GM19023 (cell line): ENCODE data around the gene GPRASP2.
"Not testable (repeated sequence)": the region's sequence is repeated elsewhere in the genome, so short reads cannot be mapped to it uniquely, and the experiment has no call there.

Experiments used
- ATAC-seq: cut with Tn5 transposase; IDR thresholded peaks from one replicate; pipeline ENCODE4 v1.9.1; 2021; ENCODE audit warnings: mild to moderate bottlenecking, moderate library complexity; ENCODE audit not compliant: unreplicated experiment

Gene GPRASP2

DNA sequence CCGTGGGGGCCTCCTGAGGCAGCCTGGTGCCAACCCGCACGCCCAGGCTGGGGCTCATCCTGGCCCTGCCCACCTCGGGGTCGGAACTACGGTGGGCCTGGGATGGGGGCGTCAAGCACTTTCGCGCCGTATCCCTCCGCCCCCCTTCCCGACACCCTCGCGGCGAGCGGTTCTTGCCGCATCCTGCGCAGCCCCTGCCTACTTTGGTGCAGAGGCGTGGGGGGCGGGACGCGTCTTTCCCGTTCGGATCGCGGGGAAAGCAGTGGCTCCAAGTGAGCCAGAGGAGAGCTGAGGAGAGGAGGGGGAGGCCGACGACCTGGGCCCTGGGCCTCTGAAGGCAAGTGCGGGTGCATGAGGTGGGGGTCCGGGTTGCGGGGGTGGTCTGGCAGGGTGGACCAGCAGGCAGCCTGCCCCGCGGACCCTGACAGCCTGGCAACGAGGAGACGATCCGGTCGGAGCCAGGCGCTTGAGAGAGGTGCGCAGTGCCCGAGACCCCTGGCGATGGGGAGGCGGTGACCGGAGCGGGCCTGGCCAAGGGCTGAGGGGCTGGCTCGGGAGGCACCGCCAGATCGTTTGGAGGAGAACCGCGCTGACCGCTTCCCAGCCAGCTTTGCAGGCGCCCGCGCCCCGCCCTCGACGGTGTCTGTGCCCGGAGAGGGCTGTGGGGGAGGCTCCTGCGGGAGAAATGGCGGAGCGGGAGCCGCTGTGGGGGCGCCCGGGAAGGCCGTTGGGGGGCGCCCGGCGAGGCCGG, at the start of gene GPRASP2:
GPRASP2 (plus strand) TSS at position 233 of the 751 bp plus-strand sequence. CDS start 2,422 bp downstream, outside the sequence.
- ATAC-seq, result no peak

- ATAC-seq, result not testable (repeated sequence)
These were observed 48.4 kb upstream of the GPRASP2 start for GRCh38 chrX:102663820-102664219.

GRCh38 chrX:102667034-102667433, 45.2 kb upstream of the GPRASP2 start:
- ATAC-seq, result not testable (repeated sequence)

DNA sequence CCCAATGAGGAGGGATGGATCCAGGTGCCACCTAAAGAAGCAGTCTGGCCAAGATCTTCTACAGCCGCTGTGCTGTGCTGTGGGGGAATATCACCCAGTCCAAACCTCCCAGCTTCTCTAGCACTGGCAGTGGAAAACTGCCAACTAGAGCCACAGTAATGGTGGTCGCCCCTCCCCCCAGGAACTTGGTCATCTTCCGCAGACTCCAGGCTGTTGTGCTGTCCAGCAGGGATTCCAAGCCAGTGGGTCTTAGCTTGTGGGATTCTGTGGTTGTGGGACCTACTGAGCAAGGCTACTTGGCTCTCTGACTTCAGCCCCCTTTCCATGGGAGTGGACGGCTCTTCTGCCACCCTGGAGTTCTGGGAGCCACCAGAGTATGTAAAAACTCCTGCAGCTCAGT, 42.7 kb upstream of the GPRASP2 start:
- no peak for ATAC-seq

DNA sequence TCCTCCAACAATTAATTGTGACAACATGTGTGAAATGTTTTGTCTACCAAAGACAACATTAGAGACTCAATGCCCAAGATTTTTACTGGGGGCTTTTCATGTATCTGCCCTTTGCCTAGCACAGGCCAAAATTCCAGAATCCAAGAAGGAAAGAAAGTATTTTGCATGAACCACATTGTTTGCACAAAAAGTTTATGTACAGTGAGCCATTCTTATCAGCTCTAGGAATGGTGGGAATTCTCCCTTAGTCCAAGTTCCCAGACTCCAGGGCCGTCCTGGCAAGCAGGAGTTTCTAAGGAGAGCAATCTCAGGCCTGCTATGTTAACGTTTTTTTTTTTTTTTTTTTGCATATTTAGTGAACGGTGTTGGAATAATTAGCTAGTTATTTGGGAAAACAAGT, 39.4 kb upstream of the GPRASP2 start:
- ATAC-seq, result no peak

DNA sequence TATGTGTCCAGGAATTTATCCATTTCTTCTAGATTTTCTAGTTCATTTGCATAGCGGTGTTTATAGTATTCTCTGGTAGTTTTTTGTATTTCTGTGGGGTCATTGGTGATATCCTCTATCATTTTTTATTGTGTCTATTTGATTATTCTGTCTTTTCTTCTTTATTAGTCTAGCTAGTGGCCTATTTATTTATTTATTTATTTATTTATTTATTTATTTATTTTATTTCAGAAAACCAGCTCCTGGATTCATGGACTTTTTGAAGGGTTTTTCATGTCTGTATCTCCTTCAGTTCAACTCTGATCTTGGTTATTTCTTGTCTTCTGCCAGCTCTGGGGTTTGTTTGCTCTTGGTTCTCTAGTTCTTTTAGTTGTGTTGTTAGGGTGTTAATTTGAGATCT, 34.8 kb upstream of the GPRASP2 start:
- not testable (repeated sequence) for ATAC-seq

- no peak for ATAC-seq
These were observed 27.3 kb upstream of the GPRASP2 start for GRCh38 chrX:102684772-102685520.

DNA sequence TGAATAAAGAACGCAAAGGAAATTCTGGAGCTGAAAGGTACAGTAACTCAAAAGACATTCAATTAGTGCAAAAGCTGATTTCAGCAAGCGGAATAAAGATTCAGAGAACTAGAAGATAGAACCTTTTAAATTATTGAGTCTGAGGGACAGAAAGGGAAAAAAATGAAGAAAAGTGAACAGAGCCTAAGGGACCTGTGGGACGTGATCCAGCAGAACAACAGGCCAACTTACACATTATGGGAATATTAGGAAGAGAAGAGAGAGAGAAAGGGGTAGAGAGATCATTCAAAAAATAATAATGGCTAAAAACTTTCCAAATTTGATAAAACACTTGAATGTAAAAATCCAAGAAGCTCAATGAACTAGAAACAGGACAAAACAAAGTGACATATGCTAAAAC, 17.5 kb upstream of the GPRASP2 start:
- no peak for ATAC-seq

- no peak for ATAC-seq
These were observed 15.9 kb upstream of the GPRASP2 start for GRCh38 chrX:102696306-102696705.

DNA sequence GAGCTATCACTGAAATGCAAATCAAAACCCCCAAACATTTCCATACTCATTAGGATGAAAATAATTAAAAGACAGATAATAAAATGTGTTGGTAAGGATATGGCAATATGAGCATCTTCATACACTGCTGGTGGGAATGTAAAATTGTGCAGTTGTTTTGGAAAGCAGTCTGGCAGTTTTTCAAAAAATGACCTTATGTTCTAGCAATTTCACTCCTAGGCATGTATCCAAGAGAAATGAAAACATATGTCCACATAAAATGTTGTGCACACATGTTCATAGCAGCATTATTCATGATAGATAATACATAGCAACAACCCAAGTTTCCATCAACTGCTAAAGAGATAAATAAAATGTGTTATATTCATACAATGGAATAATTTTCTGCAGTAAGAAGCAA, 14.8 kb upstream of the GPRASP2 start:
- no peak for ATAC-seq

DNA sequence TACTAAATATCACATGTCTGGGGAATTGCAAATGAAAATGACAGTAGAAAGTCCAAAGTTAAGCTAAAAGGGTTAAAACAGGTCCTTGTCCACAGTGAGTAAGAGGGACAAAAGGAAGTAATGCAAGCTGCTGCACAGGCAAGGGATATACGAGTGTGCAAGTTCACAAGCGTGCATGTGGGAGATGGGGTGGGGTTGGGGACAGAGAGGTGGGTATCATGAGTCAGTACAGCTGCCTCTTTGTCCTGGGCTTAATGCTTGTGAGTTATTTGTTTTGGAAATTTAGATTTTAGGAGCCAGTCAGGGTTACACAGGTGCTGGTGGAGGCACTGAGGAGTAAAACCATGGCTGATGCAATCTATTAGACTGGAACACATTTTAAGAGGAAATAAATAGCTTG, 3.3 kb upstream of the GPRASP2 start:
- ATAC-seq, result no peak

DNA sequence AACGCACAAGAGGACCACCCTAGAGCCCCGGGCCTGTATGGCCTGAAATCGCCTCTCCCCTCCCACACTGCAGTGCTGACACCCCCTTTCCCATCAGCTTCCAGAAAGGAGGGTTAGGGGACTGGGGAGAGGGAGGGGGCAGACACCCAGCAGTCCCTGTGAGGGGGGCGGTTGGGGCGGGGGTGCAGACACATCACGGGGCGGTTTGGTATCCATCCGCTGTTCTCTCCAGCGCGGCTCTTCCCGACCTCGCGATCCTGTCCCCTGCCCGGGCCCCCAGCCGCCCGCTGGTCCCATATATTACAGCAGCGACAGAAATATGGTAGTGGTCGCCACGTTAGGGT, 404 bp upstream of the GPRASP2 start:
- ATAC-seq, result no peak

DNA sequence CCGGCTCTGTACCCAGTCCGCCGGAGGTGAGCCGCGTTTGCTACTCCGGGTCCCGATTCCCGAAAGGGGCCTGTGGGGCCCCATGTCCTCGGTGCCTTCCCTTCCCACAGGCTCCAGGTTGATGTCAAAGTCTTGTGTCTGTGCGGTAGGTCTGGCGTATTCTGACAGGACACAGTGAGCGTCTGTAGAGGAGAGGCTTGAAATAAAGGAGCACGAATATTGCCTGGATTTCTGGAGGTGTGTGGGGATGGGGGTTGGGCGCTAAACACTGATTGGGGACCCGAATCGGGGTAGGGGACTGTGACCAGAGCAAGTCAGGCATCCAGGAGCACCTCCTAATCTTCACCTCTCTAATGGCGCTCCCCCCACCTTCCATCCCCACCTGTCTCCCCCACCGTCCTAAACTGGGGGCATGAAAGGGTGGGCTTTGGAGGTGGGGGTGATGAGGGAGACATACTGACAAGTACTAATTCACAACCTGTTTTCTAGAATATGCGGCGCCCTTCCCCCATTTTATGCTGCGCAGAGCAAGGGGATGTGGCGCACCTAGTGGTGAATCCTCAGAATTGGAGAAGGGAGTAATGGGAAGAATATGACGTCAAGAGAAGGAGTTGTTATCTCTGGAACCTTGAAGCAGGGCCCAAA, 855 bp downstream of the GPRASP2 start:
- ATAC-seq, result no peak

GRCh38 chrX:102714994-102715393, 2.7 kb downstream of the GPRASP2 start:
- no peak for ATAC-seq

DNA sequence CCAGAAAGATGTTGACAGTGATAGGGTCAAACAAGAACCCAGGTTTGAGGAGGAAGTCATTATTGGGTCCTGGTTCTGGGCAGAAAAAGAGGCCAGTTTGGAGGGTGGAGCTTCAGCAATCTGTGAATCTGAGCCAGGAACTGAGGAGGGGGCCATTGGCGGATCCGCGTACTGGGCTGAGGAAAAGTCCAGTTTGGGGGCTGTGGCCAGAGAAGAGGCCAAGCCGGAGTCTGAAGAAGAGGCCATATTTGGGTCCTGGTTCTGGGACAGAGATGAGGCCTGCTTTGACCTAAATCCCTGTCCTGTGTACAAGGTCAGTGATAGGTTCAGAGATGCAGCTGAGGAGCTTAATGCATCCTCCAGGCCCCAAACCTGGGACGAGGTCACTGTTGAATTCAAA, 3.7 kb downstream of the GPRASP2 start:
- no peak for ATAC-seq

- ATAC-seq, result peak; percentile 89
These were observed 8.3 kb downstream of the GPRASP2 start, which contains the start of gene GPRASP3 for GRCh38 chrX:102720237-102721168. Gene GPRASP3 (plus strand): TSS chrX:102720743. CDS start chrX:102748996, 28,253 bp downstream.

DNA sequence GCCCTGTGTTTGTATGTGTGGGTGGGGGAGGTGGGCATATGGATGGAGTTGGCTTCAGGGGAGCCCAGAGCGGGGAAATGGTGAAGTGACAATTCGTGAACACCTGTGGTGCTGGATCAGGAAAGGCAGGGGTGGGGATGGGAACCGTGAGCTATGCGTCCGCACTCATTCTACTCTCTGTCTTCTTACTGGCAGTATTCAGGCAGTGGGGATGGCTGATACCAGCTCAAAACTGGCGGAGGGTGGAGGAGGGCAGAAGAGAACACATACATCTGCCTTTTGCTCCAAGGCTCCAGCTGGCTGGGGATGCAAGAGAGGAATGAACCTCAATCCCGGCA, 8.9 kb downstream of the GPRASP2 start:
- not testable (repeated sequence) for ATAC-seq

DNA sequence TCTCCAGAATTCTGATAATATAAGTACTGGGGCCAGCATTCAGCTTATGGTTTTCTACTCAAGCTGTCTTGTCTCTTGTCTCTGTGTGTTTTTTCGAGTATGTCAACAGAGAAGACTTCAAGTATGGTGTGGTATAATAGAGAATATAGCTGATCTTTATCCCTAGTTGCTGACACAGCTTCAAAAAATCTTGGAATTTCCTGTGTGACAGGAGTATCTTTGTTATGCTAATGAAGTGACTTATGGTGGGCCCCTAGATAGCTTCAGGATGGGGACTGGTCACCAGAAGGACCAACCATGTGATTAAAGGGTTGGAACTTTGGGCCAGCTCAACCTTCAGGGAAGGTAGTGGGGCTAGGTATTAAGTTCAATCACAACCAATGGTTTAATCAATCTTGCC, 11.2 kb downstream of the GPRASP2 start:
- no peak for ATAC-seq

GRCh38 chrX:102727761-102728160, 15.5 kb downstream of the GPRASP2 start:
- no peak for ATAC-seq

DNA sequence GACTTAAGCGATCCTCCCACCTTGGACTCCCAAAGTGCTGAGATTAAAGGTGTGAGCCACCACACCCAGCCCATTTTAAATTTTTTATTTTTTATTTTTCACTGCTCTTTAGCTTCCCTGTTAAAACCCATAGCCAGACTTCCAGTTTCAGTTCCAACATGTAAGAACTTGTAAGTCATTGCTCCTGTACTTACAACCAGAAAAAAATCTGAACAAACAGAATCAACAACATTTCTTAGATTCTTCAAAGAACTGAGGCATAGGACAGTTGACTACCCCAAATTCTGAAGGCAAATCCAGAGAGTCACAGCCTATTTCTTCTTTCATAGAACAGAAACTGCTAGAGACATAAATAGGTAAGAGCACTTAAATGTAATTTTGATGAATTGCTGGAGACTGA, 16.4 kb downstream of the GPRASP2 start:
- ATAC-seq, result no peak

DNA sequence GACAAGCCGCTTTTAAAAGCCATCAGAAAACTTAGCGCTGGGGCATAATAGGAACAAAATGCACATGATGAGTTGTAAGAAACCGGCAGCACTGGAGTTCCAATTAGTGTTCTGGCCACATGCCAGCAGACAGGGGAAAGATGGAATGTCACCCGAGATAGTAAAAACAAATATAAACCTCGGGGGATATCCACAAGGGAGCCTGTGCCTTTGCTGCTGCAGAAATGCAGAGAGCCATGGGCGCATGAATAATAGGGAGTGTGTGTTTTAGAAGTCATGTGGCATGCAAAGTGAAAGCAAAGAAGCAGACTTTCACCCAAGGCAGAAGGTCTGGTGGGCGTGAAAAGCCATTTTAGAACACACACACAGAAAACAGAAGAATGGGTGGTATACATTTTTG, 27.4 kb downstream of the GPRASP2 start:
- ATAC-seq, result no peak
